ENCODE measurements around the gene SOAT2. TPM values are rescaled to one million over a fixed set of nuclear protein-coding genes. Genes with fewer than 3 reads are reported as not detected.

SOAT2 gene
- total RNA-seq, 1 donor from 2014 or later: 0.40 TPM

- H3K4me1 Mint-ChIP-seq: peaks cover 83% of the 10 kb centered on the region
- DNase-seq (ENCODE audit: low spot score in 2 of 2, unreplicated experiment in 2 of 2): no peak
- H3K4me3 Mint-ChIP-seq: no peak overlapping the region
- peaks cover 13% of the 10 kb centered on the region for H3K36me3 Mint-ChIP-seq
- H3K27me3 Mint-ChIP-seq (ENCODE audit: low read depth): no peaks in the 10 kb centered on the region
- no peaks in the 10 kb centered on the region for H3K9me3 Mint-ChIP-seq
- peak overlapping the region; percentile 93 for H3K27ac Mint-ChIP-seq
- TF ChIP-seq CTCF (IDR thresholded peaks at IDR 0.05; ENCODE audit: unreplicated experiment): no peak
These were observed 31.4 kb upstream of the SOAT2 start for GRCh38 chr12:53071591-53072551.

- TF ChIP-seq CTCF (IDR thresholded peaks at IDR 0.05; ENCODE audit: unreplicated experiment): no peak
- H3K27me3 Mint-ChIP-seq (ENCODE audit: low read depth): no peaks in the 10 kb centered on the region
- H3K4me3 Mint-ChIP-seq: no peak overlapping the region
- H3K4me1 Mint-ChIP-seq: peaks cover 86% of the 10 kb centered on the region
- H3K9me3 Mint-ChIP-seq: no peaks in the 10 kb centered on the region
- H3K27ac Mint-ChIP-seq: peak overlapping the region; percentile 49
- no peak for DNase-seq (ENCODE audit: low spot score in 2 of 2, unreplicated experiment in 2 of 2)
- peaks cover 11% of the 10 kb centered on the region for H3K36me3 Mint-ChIP-seq
These were observed 29.4 kb upstream of the SOAT2 start for GRCh38 chr12:53073881-53074280.

- H3K36me3 Mint-ChIP-seq: peaks cover 11% of the 10 kb centered on the region
- H3K4me1 Mint-ChIP-seq: peaks cover 80% of the 10 kb centered on the region
- no peak overlapping the region for H3K4me3 Mint-ChIP-seq
- H3K9me3 Mint-ChIP-seq: no peaks in the 10 kb centered on the region
- TF ChIP-seq CTCF (IDR thresholded peaks at IDR 0.05; ENCODE audit: unreplicated experiment): no peak
- H3K27ac Mint-ChIP-seq: peak overlapping the region; percentile 49
- H3K27me3 Mint-ChIP-seq (ENCODE audit: low read depth): no peaks in the 10 kb centered on the region
- no peak for DNase-seq (ENCODE audit: low spot score in 2 of 2, unreplicated experiment in 2 of 2)
These were observed 28.8 kb upstream of the SOAT2 start for GRCh38 chr12:53074283-53074998.

- Mint-ChIP-seq H3K27ac (peak overlapping the region; percentile 77), H3K4me3 (no peak overlapping the region), H3K9me3 (no peaks in the 10 kb centered on the region), H3K36me3 (peaks cover 11% of the 10 kb centered on the region), H3K4me1 (peaks cover 78% of the 10 kb centered on the region), H3K27me3 (ENCODE audit: low read depth) (no peaks in the 10 kb centered on the region)
- no peak for DNase-seq (ENCODE audit: low spot score in 2 of 2, unreplicated experiment in 2 of 2)
- no peak for TF ChIP-seq CTCF (IDR thresholded peaks at IDR 0.05; ENCODE audit: unreplicated experiment)
These were observed 28.3 kb upstream of the SOAT2 start for GRCh38 chr12:53074999-53075370.

GRCh38 chr12:53076461-53076860 is 26.8 kb upstream of the SOAT2 start:
- Mint-ChIP-seq H3K27ac (peak overlapping the region; percentile 77), H3K4me3 (no peak overlapping the region), H3K4me1 (peaks cover 70% of the 10 kb centered on the region), H3K27me3 (ENCODE audit: low read depth) (no peaks in the 10 kb centered on the region), H3K9me3 (no peaks in the 10 kb centered on the region), H3K36me3 (peaks cover 11% of the 10 kb centered on the region)
- DNase-seq (ENCODE audit: low spot score in 2 of 2, unreplicated experiment in 2 of 2): no peak
- TF ChIP-seq CTCF (IDR thresholded peaks at IDR 0.05; ENCODE audit: unreplicated experiment): no peak
